HG03066 (cell line): ENCODE measurements around the gene DIAPH1.
A peak's percentile ranks its signal among the peaks of the same experiment; 100 is the strongest.

ENCODE experiments used
- ATAC-seq: cut with Tn5 transposase; IDR thresholded peaks from one replicate; pipeline ENCODE4 v1.9.1; 2021; ENCODE audit warnings: low read depth; ENCODE audit not compliant: unreplicated experiment

DIAPH1 gene

DNA sequence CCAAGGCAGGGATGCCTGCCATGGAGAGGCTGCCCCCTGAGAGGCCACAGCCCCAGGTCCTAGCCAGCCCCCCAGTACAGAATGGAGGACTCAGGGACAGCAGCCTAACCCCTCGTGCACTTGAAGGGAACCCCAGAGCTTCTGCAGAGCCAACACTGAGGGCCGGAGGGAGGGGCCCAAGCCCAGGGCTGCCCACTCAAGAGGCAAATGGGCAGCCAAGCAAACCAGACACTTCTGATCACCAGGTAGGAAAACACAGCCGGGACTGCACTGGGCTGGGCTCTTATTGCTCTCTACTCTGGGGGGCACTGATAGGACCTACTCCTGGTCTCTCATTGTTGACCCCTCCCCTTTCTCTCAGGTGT, 21.2 kb upstream of the DIAPH1 start:
- no peak for ATAC-seq

GRCh38 chr5:141639357-141640050, 20.7 kb upstream of the DIAPH1 start:
- ATAC-seq = no peak

- no peak for ATAC-seq
Observed at GRCh38 chr5:141638771-141639170, 20.0 kb upstream of the DIAPH1 start.

- no peak for ATAC-seq
Observed at GRCh38 chr5:141637767-141638419, 19.1 kb upstream of the DIAPH1 start.

- ATAC-seq = peak; percentile 20
Observed at GRCh38 chr5:141637123-141637766, 18.4 kb upstream of the DIAPH1 start.

DNA sequence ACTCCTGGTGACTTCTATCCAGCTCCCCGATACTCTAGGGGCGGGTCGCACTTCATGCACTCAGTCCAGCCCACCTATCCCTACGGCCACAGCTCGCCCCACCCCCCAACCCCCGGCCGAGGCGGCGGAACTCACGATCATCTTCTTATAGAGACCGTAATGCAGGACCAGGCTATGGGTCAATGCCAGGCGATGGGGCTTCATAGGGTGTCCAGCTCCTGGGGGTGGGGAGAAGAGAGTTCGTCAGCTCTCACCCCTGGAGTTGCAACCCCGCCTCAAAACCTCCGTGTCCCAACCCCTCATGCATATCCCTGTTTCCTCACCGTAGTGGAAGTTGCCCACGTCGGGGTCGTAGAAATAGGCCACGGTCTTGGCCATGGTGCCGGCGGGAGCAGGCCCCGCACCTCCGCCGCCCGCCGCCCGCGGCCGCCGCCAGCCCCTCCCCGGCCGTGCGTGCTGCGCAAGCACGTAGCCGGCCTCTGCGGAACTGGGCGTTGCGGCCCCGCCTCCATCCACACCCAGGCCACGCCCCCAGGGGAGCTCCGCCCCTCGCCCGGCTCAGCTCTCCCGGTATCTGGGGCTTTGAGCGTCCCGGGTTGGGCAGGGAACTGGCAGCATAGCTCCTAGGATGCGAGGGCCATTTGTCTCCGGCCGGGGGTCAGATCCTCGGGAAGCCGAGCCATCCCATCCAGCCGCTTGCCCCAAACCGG, 17.8 kb upstream of the DIAPH1 start, which contains the start of the genes HDAC3 and RELL2:
Gene HDAC3 (minus strand): TSS at position 437 of the 710 bp plus-strand sequence. CDS start 59 bp downstream, at position 378.
Gene RELL2 (plus strand): TSS at position 585 of the 710 bp plus-strand sequence. CDS start 1,229 bp downstream, outside the sequence.
- peak; percentile 67 for ATAC-seq

DNA sequence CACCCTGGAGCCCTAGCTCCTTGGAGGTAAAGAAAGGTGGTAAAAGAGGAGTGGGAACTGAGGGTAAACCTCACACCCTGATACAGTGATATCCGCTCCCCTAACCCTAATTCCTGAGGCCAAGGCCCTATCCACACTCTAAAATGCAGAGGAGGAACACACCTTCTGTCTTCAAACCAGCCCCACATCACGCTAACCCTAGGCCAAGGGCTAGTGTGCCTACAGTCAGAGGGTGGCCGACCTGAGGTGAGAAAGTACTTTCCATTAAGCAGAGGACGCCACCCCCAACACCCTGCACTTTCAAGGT, 17.3 kb upstream of the DIAPH1 start:
- no peak for ATAC-seq

DNA sequence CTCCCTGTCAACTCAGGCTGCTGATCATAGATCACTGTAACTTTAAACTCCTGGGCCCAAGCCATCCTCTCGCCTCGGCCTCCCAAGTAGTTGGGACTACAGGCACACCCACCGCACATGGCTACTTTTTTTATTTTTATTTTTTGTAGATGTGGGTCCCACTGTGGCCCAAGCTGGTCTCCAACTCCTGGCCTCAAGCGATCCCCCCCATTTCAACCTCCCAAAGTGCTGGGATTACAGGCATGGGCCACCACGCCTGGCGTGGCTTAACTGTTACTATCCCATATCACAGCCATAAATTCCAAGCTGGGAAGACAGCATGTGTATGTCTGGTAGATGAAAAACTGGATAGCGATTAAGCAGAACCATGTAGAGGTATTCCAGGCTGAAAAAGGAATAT, 16.8 kb upstream of the DIAPH1 start:
- ATAC-seq = no peak

GRCh38 chr5:141634720-141635119, 15.9 kb upstream of the DIAPH1 start:
- no peak for ATAC-seq

DNA sequence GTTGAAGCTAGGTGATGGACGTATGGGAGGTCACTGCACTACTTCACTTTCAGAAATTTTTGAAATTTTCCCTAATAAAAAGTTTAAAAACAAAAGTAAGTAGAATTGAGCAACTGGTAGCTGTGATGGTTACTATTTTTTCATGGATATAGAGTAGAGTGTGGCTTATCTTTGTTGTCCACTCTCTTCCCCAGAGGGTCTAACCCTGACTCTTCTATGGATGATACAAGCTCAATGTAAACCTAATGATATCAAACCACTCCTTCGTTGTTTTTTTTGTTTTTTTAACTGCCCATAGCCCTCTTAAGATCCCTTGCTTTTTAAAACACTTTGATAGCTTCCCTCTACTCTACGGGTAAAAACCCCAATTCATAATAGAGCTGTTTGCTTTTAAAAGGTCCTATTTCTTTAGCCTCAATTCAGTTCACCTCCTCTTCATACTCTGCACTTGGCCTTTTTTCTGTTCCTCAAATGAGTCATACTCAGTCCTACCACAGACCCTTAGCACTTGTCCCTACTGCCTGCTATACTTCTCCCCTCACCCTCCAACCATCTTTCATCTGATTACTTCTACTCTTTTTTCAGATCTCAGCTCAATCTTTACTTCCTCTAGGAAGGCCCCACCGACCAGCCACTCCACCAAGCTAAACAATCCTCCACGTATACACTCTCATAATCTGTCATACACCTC, 15.2 kb upstream of the DIAPH1 start:
- peak; percentile 61 for ATAC-seq

GRCh38 chr5:141632650-141633049, 13.8 kb upstream of the DIAPH1 start:
- no peak for ATAC-seq

DNA sequence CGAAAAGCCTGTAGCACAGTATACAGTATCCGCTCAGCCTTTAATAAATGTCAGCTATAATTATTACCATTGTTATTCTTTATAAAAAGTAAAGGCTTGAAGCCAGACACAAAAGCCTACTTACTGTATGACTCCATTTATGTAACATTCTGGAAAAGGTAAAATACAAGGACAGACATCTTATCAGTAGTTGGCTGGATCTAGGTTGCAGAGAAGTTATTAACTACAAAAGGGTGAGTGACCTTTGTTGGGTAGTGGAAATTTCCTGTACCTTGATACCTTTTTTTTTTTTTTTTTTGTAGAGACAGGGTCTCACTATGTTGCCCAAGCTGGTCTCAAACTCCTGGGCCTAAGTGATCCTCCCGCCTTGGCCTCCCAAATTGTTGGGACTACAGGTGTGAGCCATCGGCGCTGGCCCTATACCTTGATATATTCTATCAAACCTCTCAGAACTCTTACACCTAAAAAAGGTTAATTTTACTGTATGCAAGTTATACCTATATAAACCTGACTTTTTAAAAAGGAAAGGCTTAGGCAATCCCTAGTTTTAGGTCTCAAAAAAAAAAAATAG, 11.9 kb upstream of the DIAPH1 start:
- no peak for ATAC-seq

DNA sequence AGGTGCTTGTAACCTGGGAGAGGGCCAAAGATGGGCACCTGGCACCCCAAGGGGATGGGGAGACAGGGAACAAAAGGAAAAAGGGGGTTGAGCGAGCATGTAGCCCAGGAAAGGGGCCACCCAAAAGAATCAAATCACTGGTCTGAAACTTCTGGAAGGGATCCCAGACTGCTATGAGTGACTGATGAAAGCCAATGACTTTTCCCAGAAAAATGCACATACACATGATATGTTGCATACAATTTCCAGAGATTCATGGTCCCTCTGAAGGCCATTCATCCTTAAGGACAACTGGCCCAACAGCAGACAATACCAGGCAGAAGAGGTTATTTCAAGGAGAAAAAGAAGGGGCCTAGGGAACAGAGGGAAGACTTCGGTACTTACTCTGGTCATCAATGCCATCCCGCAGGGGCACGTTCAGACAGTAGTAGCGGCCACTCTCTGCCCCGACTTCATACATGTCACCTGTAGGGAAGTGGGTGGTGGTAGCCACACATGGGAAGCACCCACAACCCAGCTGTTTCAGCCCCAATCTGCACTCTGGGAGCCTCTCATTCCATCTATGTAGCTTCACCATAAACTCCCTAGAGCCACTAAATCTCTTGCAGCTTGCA, 9.5 kb upstream of the DIAPH1 start:
- ATAC-seq = no peak

- no peak for ATAC-seq
Observed at GRCh38 chr5:141623611-141624010, 4.8 kb upstream of the DIAPH1 start.

DNA sequence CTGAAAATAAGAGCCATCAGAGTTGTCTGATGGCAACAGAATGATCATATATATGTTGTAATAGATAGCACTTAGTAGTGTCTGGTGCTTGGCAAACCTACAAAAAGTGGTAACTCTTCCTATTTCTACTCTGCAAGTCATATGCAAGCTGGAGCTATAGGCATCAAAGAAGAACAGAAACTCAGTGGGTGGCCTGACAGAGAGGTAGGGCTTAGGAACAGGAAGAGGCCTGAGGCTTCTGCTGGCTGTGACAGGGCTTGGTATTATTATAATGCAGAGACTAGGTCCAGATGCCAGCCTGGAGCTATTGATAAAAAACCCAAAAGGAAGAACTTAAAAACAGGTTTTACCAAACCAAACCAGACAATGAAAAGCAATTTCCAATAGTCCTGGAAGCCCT, 4.4 kb upstream of the DIAPH1 start:
- ATAC-seq = peak; percentile 47

DNA sequence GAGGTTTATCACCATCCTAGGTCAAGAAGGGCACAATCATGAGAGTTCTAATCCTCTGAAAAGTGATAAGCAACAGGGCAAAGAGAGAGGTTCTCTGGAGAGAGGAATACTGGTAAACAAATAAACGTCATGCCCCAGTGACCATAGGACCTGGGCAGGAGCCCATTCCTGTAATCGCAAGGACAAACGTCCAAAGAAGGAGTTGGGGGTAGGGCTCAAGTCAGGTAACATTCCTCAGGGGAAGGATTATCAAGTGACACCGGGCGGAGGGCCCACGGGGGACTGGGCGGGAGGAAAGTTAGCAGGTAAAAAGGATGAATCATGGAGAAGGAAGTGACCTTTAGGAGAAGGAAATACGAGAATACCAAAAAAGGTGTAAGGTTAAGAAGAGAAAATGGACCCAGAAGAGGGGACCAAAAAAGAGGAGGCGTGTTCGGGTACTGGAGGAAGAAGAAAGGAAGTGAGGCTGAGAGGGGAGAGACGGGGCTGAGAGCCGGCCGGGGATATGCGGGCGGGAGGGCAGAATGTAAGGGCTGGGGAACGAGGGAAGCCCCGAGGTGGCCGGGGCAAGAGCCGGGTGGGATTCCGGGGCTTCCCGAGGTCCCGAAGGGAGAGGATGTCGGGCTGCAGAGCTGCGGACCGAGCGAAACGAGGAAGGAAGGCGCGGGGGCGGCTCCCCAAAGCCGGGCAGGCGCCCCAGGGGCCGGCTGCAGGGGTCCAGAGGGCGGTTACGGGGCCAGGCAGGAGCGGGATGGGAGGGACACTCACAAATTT, 583 bp downstream of the DIAPH1 start:
- peak; percentile 26 for ATAC-seq

DNA sequence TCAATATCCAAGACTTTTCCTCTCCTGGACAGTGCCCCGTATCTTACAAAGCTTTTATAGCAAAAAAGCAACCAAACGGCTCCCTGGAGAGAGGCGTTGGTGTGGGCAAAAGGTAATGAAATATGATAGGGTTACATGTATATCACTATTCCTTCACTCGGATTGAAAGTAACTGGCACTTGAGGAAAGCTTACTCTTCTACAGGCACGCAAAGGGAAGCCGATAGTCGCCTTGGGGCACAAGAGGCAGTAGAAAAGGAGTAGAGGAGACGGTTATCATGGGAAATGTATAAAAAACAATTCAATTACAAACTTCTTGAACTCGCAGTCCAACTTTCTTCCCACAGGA, 1.1 kb downstream of the DIAPH1 start:
- no peak for ATAC-seq

GRCh38 chr5:141617128-141617527, 1.7 kb downstream of the DIAPH1 start:
- ATAC-seq = no peak

- ATAC-seq = no peak
Observed at GRCh38 chr5:141615991-141616720, 2.6 kb downstream of the DIAPH1 start.
